ENCODE results near the gene CRX. TPM values are rescaled to one million over a fixed set of nuclear protein-coding genes. Genes with fewer than 3 reads are reported as not detected.

The CRX gene
- total and polyA plus RNA-seq, 9 donors: not detected

DNA sequence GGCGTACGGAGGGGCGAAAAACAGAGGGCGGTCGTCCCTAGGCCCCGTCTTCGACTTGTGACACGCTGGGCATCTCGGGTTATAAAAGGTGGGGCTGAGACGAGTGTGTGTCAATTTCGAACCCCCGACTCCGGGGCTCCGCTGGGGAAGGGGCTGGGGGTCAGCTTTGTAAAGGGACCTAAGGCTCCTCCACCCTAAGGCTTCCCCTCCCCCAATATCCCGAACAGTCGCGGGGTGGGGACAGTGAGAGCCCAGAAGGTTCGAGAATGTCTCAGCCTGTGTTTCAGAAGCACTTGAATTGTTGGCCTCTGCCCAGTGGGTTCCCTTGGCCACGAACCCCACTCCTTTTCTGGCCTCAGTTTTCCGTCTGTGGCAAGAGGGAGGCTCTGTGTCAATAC lies 42.8 kb upstream of the CRX start:
- Histone ChIP-seq H3K27ac (peak overlapping the region; percentile 88 to 98), H3K27me3 (no peaks in the 10 kb centered on the region), H3K36me3 (no peaks in the 10 kb centered on the region), H3K9me3 (no peaks in the 10 kb centered on the region), H3K4me3 (peak overlapping the region; percentile 94), H3K4me1 (ENCODE audit: insufficient read depth) (peaks cover 13% of the 10 kb centered on the region)
- TF ChIP-seq, protein P1, sequence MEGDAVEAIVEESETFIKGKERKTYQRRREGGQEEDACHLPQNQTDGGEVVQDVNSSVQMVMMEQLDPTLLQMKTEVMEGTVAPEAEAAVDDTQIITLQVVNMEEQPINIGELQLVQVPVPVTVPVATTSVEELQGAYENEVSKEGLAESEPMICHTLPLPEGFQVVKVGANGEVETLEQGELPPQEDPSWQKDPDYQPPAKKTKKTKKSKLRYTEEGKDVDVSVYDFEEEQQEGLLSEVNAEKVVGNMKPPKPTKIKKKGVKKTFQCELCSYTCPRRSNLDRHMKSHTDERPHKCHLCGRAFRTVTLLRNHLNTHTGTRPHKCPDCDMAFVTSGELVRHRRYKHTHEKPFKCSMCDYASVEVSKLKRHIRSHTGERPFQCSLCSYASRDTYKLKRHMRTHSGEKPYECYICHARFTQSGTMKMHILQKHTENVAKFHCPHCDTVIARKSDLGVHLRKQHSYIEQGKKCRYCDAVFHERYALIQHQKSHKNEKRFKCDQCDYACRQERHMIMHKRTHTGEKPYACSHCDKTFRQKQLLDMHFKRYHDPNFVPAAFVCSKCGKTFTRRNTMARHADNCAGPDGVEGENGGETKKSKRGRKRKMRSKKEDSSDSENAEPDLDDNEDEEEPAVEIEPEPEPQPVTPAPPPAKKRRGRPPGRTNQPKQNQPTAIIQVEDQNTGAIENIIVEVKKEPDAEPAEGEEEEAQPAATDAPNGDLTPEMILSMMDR (IDR thresholded peaks at IDR 0.05): no peak
- TF ChIP-seq EP300 (IDR thresholded peaks at IDR 0.05) (no peak), POLR2A (IDR thresholded peaks at IDR 0.05) (no peak)
- WGBS, 3 donors: 0% methylated on average over 20 of the region's 20 CpGs
- peak; percentile 48 to 63 (median 52) for DNase-seq
- intact Hi-C loops (cut with DNase I): loop anchor here in 1 of 4 donors (5.0 to 10.0 kb wide), 2 partner anchors 62 to 264 kb away; partner anchors contain the start of gene NAPA

DNA sequence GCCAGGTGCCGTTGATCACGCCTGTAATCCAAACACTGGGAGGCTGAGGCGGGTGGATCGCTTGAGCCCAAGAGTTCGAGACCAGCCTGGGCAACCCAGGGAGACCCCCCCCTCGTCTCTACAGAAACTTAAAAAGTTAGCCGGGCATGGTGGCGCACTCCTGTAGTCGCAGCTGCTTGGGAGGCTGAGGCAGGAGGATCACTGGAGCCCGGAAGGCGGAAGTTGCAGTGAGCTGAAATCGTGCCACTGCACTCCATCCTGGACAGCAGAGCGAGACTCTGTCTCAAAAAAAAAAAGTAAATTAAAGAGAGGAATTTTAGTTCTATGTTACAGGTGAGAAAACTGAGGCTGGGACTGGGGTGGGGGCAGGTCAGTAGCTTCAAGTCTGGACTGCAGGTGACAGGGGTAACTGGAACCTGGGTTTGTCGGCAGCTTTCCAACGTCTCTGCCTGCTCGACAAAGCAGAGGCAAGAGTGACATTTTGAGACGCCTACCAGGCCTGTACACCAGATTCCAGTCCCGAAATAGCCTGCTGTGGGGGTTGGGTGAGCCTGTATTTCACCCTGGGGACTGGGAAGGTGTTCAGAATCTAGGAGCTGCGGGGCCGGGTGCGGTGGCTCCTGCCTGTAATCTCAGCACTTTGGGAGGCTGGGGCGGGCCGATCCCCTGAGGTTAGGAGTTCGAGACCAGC lies 42.1 kb upstream of the CRX start:
- H3K27ac ChIP-seq: peak overlapping the region; percentile 88 to 98
- no peaks in the 10 kb centered on the region for H3K9me3 ChIP-seq
- no peaks in the 10 kb centered on the region for H3K27me3 ChIP-seq
- peak overlapping the region; percentile 94 for H3K4me3 ChIP-seq
- DNase-seq: peak; percentile 48 to 61 (median 54)
- intact Hi-C loops (cut with DNase I): loop anchor here in 2 of 4 donors (5.0 to 10.0 kb wide), 4 partner anchors 62 to 265 kb away; partner anchors contain the start of genes EHD2 (in 1 of the 2) and NAPA (in 1 of the 2)
- peaks cover 13% of the 10 kb centered on the region for H3K4me1 ChIP-seq (ENCODE audit: insufficient read depth)
- TF ChIP-seq, protein P1 (IDR thresholded peaks at IDR 0.05): no peak
- TF ChIP-seq EP300 (IDR thresholded peaks at IDR 0.05): no peak
- TF ChIP-seq POLR2A (IDR thresholded peaks at IDR 0.05): no peak
- WGBS, 3 donors: 29 to 51% (median 33%) methylated on average over 24 of the region's 24 CpGs
- H3K36me3 ChIP-seq: no peaks in the 10 kb centered on the region

DNA sequence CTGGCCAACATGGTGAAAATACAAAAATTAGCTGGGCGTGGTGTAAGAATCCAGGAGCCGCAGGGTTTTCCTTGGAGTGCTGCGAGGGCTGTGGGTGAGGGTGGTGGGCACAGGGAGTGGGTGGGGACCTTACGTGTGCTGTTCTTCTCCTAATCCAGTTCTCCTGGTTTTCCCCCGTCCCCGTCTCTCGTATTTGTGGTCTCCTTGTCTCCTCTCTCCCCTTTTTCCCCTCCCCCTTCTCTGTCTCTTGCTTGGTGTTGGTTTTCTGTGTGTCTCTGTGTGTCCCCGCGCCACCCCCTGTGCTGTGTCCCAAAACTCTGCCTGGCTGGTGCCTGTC lies 41.6 kb upstream of the CRX start:
- Histone ChIP-seq H3K4me1 (ENCODE audit: insufficient read depth) (peaks cover 13% of the 10 kb centered on the region), H3K27me3 (no peaks in the 10 kb centered on the region), H3K9me3 (no peaks in the 10 kb centered on the region), H3K4me3 (peak overlapping the region; percentile 94), H3K27ac (peak overlapping the region; percentile 88 to 98), H3K36me3 (no peaks in the 10 kb centered on the region)
- WGBS, 3 donors: 71 to 87% (median 75%) methylated on average over 9 of the region's 9 CpGs
- DNase-seq: no peak
- TF ChIP-seq, protein P1 (IDR thresholded peaks at IDR 0.05): no peak
- TF ChIP-seq EP300 (IDR thresholded peaks at IDR 0.05) (no peak), POLR2A (IDR thresholded peaks at IDR 0.05) (no peak)
- intact Hi-C loops (cut with DNase I): loop anchor here in 1 of 4 donors (10.0 kb wide), 2 partner anchors 65 to 255 kb away; partner anchors contain the start of gene EHD2

DNA sequence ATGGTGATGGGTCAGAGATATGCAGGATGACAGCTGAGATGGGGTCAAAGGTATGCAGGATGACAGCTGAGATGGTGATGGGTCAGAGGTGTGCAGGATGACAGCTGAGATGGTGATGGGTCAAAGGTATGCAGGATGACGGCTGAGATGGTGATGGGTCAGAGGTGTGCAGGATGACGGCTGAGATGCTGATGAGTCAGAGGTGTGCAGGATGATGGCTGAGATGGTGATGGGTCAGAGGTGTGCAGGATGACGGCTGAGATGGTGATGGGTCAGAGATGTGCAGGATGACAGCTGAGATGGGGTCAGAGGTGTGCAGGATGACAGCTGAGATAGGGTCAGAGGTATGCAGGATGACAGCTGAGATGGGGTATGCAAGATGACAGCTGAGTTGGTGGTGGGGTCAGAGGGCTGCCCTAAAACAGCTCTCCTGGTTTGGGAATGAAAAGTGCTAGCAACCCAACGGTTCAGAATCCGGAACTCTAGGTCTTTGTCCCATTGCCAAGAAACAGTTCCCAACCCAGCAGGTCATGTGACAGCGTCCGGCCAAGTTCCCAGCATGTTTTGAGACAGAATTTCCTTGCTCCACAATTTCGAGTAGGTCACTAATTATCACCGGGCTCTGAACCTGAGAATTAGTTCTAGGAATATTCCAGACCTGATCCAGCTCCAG lies 40.0 kb upstream of the CRX start:
- Histone ChIP-seq H3K4me1 (ENCODE audit: insufficient read depth) (peaks cover 13% of the 10 kb centered on the region), H3K27ac (peak overlapping the region in 1 of 2 donors; percentile 17), H3K36me3 (no peaks in the 10 kb centered on the region), H3K9me3 (no peaks in the 10 kb centered on the region), H3K4me3 (no peak overlapping the region), H3K27me3 (no peaks in the 10 kb centered on the region)
- no peak for TF ChIP-seq EP300 (IDR thresholded peaks at IDR 0.05)
- TF ChIP-seq, protein P1 (IDR thresholded peaks at IDR 0.05): no peak
- TF ChIP-seq POLR2A (IDR thresholded peaks at IDR 0.05): no peak
- peak; percentile 47 to 77 (median 63) for DNase-seq
- 24 to 25% (median 24%) methylated on average over 9 of the region's 9 CpGs for WGBS, 3 donors
- intact Hi-C loops (cut with DNase I): loop anchor here in 1 of 4 donors (10.0 kb wide), 2 partner anchors 67 to 257 kb away; partner anchors contain the start of gene EHD2

Measured in ovary (tissue), 9 donors.